ELR (cell line): ENCODE data around the gene BRD1.
"Not testable (repeated sequence)": the region's sequence is repeated elsewhere in the genome, so short reads cannot be mapped to it uniquely, and the experiment has no call there.

ENCODE experiments used
- DNase-seq: peaks from one replicate; pipeline ENCODE4 v3.0.0-alpha.2; 2015; ENCODE audit warnings: low read depth

BRD1 gene

GRCh38 chr22:49825944-49826602 is 1.6 kb downstream of the BRD1 start:
- DNase-seq: peak; percentile 73

GRCh38 chr22:49825436-49825835 is 2.2 kb downstream of the BRD1 start:
- DNase-seq: peak; percentile 72

- DNase-seq: no peak
These were observed 2.7 kb downstream of the BRD1 start for GRCh38 chr22:49824936-49825335.

- no peak for DNase-seq
These were observed 3.3 kb downstream of the BRD1 start for GRCh38 chr22:49824185-49824925.

- no peak for DNase-seq
These were observed 4.2 kb downstream of the BRD1 start for GRCh38 chr22:49823289-49824045.

- not testable (repeated sequence) for DNase-seq
These were observed 5.9 kb downstream of the BRD1 start for GRCh38 chr22:49821741-49822140.

- DNase-seq: no peak
These were observed 6.7 kb downstream of the BRD1 start for GRCh38 chr22:49820984-49821383.

- DNase-seq: no peak
These were observed 10.3 kb downstream of the BRD1 start for GRCh38 chr22:49817359-49817758.

- DNase-seq: no peak
These were observed 12.0 kb downstream of the BRD1 start for GRCh38 chr22:49815641-49816091.

GRCh38 chr22:49814856-49815255 is 12.8 kb downstream of the BRD1 start:
- no peak for DNase-seq

GRCh38 chr22:49814164-49814686 is 13.4 kb downstream of the BRD1 start:
- no peak for DNase-seq

- peak; percentile 51 for DNase-seq
These were observed 14.8 kb downstream of the BRD1 start for GRCh38 chr22:49812838-49813237.

GRCh38 chr22:49811020-49811791 is 16.5 kb downstream of the BRD1 start:
- no peak for DNase-seq

GRCh38 chr22:49810363-49811019 is 17.2 kb downstream of the BRD1 start:
- no peak for DNase-seq

GRCh38 chr22:49807780-49808708 is 19.6 kb downstream of the BRD1 start:
- no peak for DNase-seq

GRCh38 chr22:49807129-49807528 is 20.5 kb downstream of the BRD1 start:
- no peak for DNase-seq

- no peak for DNase-seq
These were observed 23.8 kb downstream of the BRD1 start for GRCh38 chr22:49803737-49804375.

- DNase-seq: no peak
These were observed 24.5 kb downstream of the BRD1 start for GRCh38 chr22:49803134-49803533.

GRCh38 chr22:49801391-49802060 is 26.1 kb downstream of the BRD1 start:
- no peak for DNase-seq
